Immature natural killer cell (primary cell): ENCODE measurements around the gene NLRP10. TPM values are rescaled to one million over a fixed set of nuclear protein-coding genes. Genes with fewer than 3 reads are reported as not detected.

Experiments used
- DNase-seq, 3 donors: peaks; one replicate each; pipeline ENCODE4 v3.0.0; 2022; ENCODE audit warnings: mixed read lengths in 1 of 3
- H3K27ac Mint-ChIP-seq, 6 donors: one replicate each; pipeline ENCODE4 v1.8.0; 2020; ENCODE audit warnings: mixed read lengths in 6 of 6, mild to moderate bottlenecking in 5 of 6, inconsistent platforms in 4 of 6, moderate library complexity in 3 of 6
- H3K27me3 Mint-ChIP-seq, 3 donors: one replicate each; pipeline ENCODE4 v1.8.0; 2020 to 2021; ENCODE audit warnings: low read depth in 3 of 3, mild to moderate bottlenecking in 3 of 3, mixed read lengths in 3 of 3, moderate library complexity in 3 of 3, inconsistent platforms in 1 of 3
- H3K36me3 Mint-ChIP-seq, 3 donors: one replicate each; pipeline ENCODE4 v1.8.0; 2020; ENCODE audit warnings: mixed read lengths in 3 of 3, inconsistent platforms in 2 of 3, mild to moderate bottlenecking in 2 of 3
- H3K4me1 Mint-ChIP-seq, 2 donors: one replicate each; pipeline ENCODE4 v1.8.0; 2020; ENCODE audit warnings: inconsistent platforms in 2 of 2, mild to moderate bottlenecking in 2 of 2, mixed read lengths in 2 of 2, moderate library complexity in 1 of 2
- H3K4me3 Mint-ChIP-seq, 5 donors: one replicate each; pipeline ENCODE4 v1.8.0; 2020; ENCODE audit warnings: mild to moderate bottlenecking in 5 of 5, mixed read lengths in 5 of 5, inconsistent platforms in 3 of 5, moderate library complexity in 3 of 5
- H3K9me3 Mint-ChIP-seq, 6 donors: one replicate each; pipeline ENCODE4 v1.8.0; 2020; ENCODE audit warnings: mild to moderate bottlenecking in 6 of 6, mixed read lengths in 6 of 6, inconsistent platforms in 4 of 6, moderate library complexity in 3 of 6
- polyA plus RNA-seq, 3 donors: library from polyadenylated mRNA; unstranded; fragments of 300-500 nt; fragmentation: Illumina TruSeq; gene quantifications; one replicate each; pipeline ENCODE4 v1.2.3, GENCODE V29; 2021

Gene NLRP10
- polyA plus RNA-seq, 3 donors from 2014 or later = not detected

DNA sequence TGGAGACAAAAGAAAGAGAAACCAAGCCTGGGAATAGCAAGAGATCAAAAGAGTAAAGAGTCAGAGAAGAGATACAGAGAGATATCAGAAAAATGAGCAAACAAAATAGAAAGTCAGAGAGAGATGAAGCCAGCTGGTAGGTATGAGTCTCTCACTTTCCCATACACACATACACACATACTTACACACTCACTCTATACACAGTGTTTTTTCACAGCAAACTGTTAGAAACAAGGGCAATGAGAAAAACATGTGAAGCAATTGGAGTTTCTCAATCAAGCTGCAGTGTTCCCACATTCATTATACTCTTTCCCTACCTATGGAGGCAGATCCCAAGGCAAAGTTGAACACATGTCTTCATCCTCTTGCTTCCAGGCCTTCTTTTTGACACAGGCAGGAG is 2.6 kb upstream of the NLRP10 start:
- Mint-ChIP-seq H3K27ac (no peak overlapping the region), H3K4me1 (no peaks in the 10 kb centered on the region), H3K27me3 (peaks cover 4 to 12% (median 4%) of the 10 kb centered on the region in 3 donors), H3K36me3 (no peaks in the 10 kb centered on the region), H3K9me3 (no peaks in the 10 kb centered on the region), H3K4me3 (no peak overlapping the region)
- no peak for DNase-seq

DNA sequence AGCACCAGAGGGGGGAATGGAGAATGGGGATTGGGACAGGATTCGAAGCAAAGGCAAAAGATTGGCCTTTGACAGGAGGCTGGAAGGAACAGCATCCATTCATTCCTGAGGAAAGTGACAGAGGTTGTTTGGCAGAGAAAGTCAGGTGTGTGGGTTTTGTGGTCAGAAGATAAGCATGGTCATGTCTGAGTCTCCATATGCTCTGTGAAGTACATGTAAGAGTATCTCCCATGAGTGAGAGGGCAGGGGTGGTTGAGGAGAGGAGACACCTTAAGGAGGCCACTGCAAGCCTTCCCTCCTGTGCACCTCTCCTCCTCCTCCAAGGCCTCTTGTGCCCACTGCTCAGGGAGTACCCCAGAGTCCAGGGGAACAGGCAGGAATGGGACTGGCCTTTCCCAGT is 1.9 kb upstream of the NLRP10 start:
- Mint-ChIP-seq H3K27ac (no peak overlapping the region), H3K27me3 (peaks cover 4 to 12% (median 4%) of the 10 kb centered on the region in 3 donors), H3K9me3 (no peaks in the 10 kb centered on the region), H3K4me3 (no peak overlapping the region), H3K36me3 (no peaks in the 10 kb centered on the region), H3K4me1 (no peaks in the 10 kb centered on the region)
- DNase-seq = no peak

DNA sequence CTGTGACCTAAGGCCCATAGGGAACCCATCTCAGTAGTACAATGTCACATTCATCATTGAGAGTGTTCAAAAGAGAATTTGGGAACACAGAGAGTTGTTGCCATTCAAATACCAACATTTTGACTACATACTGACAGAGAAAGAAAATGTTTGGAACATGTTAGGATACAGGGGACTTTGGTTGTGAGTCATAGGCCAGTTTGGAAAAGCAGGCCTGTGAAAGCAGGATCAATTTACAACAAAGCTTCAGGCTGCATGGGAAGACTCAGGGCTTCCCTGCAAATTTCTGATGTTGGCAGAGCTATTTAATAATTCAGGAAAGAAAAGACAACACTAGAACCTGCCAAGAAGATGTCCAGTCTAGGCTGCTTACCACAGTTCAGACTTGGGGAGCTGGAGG is 374 bp downstream of the NLRP10 start:
- Mint-ChIP-seq H3K27me3 (peaks cover 4 to 15% (median 4%) of the 10 kb centered on the region in 3 donors), H3K4me3 (no peak overlapping the region), H3K27ac (no peak overlapping the region), H3K4me1 (no peaks in the 10 kb centered on the region), H3K36me3 (no peaks in the 10 kb centered on the region), H3K9me3 (no peaks in the 10 kb centered on the region)
- no peak for DNase-seq

DNA sequence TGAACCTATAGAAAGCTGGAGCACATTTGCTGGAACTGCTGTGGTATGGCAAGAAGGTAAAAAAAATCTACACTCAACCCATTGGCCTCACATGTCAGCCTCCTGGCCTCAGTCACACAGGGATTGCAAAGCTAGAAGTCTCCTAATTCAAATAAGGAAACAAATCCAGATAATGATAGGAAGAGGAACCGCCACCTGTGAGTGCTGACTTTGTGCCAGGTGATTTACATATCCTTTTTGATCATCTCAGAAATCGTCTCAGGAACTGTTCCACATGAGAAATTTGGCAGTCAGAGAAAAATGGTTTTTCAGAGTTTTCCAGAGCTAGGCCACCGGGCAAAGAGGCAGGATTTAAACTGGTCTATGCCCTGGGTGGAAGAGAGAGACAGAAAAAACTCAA is 986 bp downstream of the NLRP10 start:
- Mint-ChIP-seq H3K9me3 (no peaks in the 10 kb centered on the region), H3K27me3 (peaks cover 4 to 15% (median 4%) of the 10 kb centered on the region in 3 donors), H3K27ac (no peak overlapping the region), H3K4me3 (no peak overlapping the region), H3K36me3 (no peaks in the 10 kb centered on the region), H3K4me1 (no peaks in the 10 kb centered on the region)
- DNase-seq = no peak

DNA sequence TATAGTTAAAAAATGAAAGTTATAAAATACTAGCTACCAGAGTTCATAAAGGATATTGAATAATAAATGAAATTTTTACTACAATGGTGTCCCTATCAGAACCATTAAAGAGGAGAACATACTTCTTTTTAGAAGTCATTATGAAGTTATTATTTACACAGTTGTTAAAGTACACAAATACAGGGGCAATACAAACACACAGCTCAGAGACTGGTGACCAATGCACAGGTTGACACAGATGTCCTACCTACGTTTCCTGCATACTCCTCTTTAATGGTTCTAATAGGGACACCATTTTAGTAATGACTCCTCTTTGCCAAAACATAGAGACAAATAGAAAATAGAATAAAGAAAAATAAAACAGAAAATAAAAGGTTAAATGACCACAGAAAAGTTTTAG is 10.1 kb downstream of the NLRP10 start:
- H3K27ac Mint-ChIP-seq = no peak overlapping the region
- peaks cover 0 to 5% (median 0%) of the 10 kb centered on the region in 3 donors for H3K27me3 Mint-ChIP-seq
- no peaks in the 10 kb centered on the region for H3K9me3 Mint-ChIP-seq
- no peak overlapping the region for H3K4me3 Mint-ChIP-seq
- no peaks in the 10 kb centered on the region for H3K36me3 Mint-ChIP-seq
- no peaks in the 10 kb centered on the region for H3K4me1 Mint-ChIP-seq
- DNase-seq = no peak

DNA sequence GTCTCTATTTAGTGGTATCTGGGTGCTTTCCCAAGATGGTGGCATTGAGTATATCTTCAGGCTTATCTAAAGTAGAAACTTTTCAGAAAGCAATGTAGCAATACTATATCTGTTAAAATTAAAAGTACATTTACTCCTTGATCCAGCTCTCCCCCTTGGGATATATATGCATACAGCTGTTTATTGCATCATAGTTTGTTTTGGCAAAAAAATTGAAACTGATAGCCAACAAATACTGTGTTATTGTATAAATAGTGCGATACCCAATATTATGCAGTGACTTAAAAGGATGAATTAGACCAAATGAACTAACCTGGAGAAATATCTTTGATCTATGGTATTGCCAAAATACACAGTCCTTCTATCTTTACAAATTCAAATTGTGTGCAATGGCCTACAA is 15.3 kb downstream of the NLRP10 start:
- H3K27me3 Mint-ChIP-seq = peaks cover 0 to 3% (median 0%) of the 10 kb centered on the region in 3 donors
- DNase-seq = no peak
- H3K27ac Mint-ChIP-seq = no peak overlapping the region
- no peak overlapping the region for H3K4me3 Mint-ChIP-seq
- no peaks in the 10 kb centered on the region for H3K9me3 Mint-ChIP-seq
- no peaks in the 10 kb centered on the region for H3K36me3 Mint-ChIP-seq
- H3K4me1 Mint-ChIP-seq = no peaks in the 10 kb centered on the region

DNA sequence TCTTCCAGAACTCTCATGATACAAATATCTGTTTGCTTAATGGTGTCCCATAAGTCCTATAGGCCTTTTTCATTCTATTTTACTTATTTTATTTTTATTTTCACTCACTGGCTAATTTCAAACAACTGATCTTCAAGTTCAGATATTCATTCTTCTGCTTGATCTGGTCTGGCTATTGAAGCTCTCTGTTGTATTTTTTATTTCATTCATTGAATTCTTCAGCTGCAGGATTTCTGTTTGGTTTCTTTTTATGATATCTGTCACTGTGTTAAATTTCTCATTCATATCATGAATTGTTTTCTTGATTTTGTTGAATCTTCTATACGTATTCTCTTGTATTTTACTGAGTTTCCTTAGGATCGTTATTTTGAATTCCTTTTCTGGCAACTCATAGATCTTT is 21.1 kb downstream of the NLRP10 start:
- DNase-seq = no peak
- H3K36me3 Mint-ChIP-seq = peaks cover 0 to 4% (median 0%) of the 10 kb centered on the region in 3 donors
- H3K27me3 Mint-ChIP-seq = peaks cover 2 to 6% (median 4%) of the 10 kb centered on the region in 3 donors
- no peak overlapping the region for H3K27ac Mint-ChIP-seq
- peaks cover 11 to 22% (median 19%) of the 10 kb centered on the region in 6 donors for H3K9me3 Mint-ChIP-seq
- no peak overlapping the region for H3K4me3 Mint-ChIP-seq
- no peaks in the 10 kb centered on the region for H3K4me1 Mint-ChIP-seq

DNA sequence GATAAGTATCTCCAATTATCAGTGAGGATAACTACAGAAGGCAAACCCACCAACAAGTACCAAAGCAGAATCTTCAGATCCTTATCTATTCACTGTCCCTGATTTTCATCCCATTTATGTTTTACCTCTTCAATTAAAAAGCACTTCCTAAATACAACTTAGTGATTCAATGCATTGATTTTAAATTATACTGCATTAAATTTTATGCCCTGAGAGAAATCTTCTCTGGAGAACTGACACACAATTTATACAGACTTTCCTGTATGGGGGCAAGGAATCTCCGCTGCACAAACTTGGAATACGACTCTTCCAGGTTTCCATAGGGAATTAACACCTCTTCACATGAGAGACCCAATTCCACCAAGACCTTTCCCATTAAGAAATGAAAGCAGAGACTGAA is 23.6 kb downstream of the NLRP10 start, which contains the start of gene OR10A3:
OR10A3 (minus strand) TSS at position 101 of the 400 bp plus-strand sequence. CDS start 2,188 bp downstream, outside the sequence.
- H3K27ac Mint-ChIP-seq = no peak within 1 kb of the TSS
- DNase-seq = no peak
- peaks cover 0 to 4% (median 0%) of the 10 kb centered on the region in 3 donors for H3K36me3 Mint-ChIP-seq
- H3K9me3 Mint-ChIP-seq = peaks cover 14 to 22% (median 19%) of the 10 kb centered on the region in 6 donors
- H3K27me3 Mint-ChIP-seq = peaks cover 2 to 6% (median 4%) of the 10 kb centered on the region in 3 donors
- no peaks in the 10 kb centered on the region for H3K4me1 Mint-ChIP-seq
- H3K4me3 Mint-ChIP-seq = no peak within 1 kb of the TSS

DNA sequence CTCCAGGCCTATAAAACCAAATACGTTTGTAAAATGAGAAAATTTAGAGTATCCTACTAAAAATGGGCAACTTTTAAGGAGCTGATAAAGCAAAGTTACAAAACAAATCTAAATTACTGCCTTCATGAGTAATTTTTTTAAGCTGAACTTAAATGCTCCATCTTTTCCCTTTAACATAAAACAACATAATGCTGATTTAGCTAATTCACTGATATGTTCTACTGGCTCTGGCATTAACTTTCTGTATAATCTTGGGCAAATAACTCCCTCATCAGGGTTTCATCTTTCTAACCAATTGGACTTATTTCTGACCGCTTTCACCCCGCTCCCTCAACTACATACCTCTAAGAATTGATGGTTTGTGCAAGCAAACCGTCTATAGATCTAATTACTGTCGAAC is 24.1 kb downstream of the NLRP10 start:
- Mint-ChIP-seq H3K4me3 (no peak overlapping the region), H3K36me3 (peaks cover 0 to 4% (median 0%) of the 10 kb centered on the region in 3 donors), H3K9me3 (peaks cover 14 to 22% (median 19%) of the 10 kb centered on the region in 6 donors), H3K27me3 (peaks cover 2 to 6% (median 4%) of the 10 kb centered on the region in 3 donors), H3K27ac (no peak overlapping the region), H3K4me1 (no peaks in the 10 kb centered on the region)
- no peak for DNase-seq

DNA sequence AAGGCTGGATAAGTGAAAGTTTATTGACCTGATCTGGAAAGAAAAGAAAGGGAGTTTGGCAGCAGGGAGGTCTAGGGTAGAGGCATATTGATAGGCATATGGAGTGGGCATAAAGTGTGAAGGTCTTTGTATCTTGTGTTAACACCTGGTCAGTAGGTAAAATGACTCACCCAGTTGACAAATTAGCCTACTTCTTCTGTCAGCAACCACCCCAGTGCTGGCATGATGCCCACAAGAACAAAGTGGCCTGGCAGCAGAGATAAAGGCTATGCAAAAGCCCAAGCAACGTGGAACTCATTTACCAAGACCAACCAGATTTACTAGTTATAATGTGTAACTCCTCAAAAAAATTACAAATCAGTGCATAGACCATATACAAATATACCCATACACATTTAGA is 28.6 kb downstream of the NLRP10 start:
- H3K4me1 Mint-ChIP-seq = no peaks in the 10 kb centered on the region
- peaks cover 0 to 7% (median 0%) of the 10 kb centered on the region in 6 donors for H3K9me3 Mint-ChIP-seq
- no peak for DNase-seq
- no peak overlapping the region for H3K4me3 Mint-ChIP-seq
- no peak overlapping the region for H3K27ac Mint-ChIP-seq
- peaks cover 0 to 3% (median 0%) of the 10 kb centered on the region in 3 donors for H3K27me3 Mint-ChIP-seq
- no peaks in the 10 kb centered on the region for H3K36me3 Mint-ChIP-seq

DNA sequence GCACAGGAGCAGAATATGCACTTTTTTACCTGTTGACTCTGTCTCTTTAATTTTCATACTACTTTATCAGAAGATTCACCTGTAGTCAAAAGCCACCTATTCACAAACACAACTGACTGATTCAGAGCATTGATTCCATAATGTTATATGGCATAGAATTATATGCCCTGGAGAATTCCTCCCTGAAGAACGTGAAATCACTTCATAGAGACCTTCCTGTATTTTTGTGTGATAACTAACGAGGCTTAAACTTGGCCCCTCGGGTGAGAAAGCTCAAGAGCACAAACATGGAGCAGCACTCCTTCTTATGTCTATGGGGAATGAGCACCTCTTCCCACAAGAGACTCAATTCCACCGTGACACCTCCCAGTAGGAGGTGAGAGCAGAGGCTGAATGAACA is 34.1 kb downstream of the NLRP10 start, which contains the start of gene OR10A6:
OR10A6 (minus strand) TSS at position 101 of the 400 bp plus-strand sequence. CDS start 2,606 bp downstream, outside the sequence.
- no peak within 1 kb of the TSS for H3K4me3 Mint-ChIP-seq
- H3K27me3 Mint-ChIP-seq = peaks cover 0 to 2% (median under 1%) of the 10 kb centered on the region in 3 donors

DNA sequence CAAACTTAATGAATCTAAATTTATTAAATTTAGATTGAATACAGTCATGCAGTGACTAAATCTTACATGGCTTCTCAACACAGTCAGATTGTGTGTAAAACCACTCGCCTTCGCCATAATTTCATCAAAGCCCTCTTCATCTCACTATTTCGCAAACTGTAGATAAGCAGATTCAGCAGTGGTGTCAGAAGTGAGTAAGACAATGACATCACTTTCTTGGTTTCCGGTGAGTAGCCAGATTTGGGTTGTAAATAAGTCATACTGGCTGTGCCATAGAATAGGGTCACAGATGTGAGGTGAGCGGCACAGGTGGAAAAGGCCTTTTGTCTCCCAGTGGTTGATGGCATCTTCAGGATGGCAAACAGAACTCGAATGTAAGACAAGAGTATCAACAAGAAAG is 37.6 kb downstream of the NLRP10 start:
- no peaks in the 10 kb centered on the region for H3K4me1 Mint-ChIP-seq
- DNase-seq = no peak
- no peak overlapping the region for H3K27ac Mint-ChIP-seq
- peaks cover 0 to 2% (median 0%) of the 10 kb centered on the region in 6 donors for H3K9me3 Mint-ChIP-seq
- H3K4me3 Mint-ChIP-seq = no peak overlapping the region
- H3K27me3 Mint-ChIP-seq = peaks cover 0 to 2% (median 2%) of the 10 kb centered on the region in 3 donors
- no peaks in the 10 kb centered on the region for H3K36me3 Mint-ChIP-seq

More for the DNA sequence above, 34.1 kb downstream of the NLRP10 start, which contains the start of gene OR10A6:
- no peak within 1 kb of the TSS for H3K27ac Mint-ChIP-seq
- no peak for DNase-seq
- H3K4me1 Mint-ChIP-seq = no peaks in the 10 kb centered on the region
- no peaks in the 10 kb centered on the region for H3K36me3 Mint-ChIP-seq
- peaks cover 0 to 3% (median 0%) of the 10 kb centered on the region in 6 donors for H3K9me3 Mint-ChIP-seq

DNA sequence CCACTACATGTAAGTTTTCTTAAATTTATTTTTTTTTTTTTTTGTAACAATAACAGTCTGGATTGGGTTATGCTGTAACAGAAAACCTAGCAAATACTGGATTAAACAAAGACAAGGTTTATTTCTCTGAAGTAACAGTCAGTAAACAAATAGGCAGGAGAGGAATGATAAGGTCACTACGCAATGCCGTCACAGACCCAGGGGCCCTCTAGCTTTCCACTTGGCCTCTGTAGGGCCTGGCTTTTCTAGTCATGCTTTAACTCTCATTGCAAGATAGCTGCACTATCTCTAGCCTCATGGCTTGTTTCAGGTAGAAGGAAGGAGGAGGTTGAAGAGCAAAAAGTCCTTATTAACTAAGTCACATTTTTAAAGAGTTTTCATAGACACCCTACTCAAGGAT is 40.7 kb downstream of the NLRP10 start:
- H3K36me3 Mint-ChIP-seq = no peaks in the 10 kb centered on the region

DNA sequence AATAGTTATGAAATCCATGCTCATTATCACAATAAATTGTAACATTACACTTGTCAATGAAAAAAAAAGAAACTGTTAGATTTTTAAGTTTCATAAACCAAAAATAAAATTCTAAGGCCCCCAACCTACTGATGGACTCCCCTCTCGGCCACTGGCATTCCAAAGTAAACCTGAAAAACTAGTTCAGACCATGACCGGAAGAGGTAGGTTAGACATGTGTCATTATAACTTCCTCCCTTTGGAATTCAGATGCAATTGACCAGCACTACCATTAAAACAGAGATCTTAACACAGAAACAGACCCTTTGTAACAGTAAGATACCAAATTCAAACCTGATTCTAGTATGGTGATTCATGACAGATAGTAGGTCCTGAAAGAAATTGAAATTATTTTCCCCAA is 47.1 kb downstream of the NLRP10 start:
- peaks cover 0 to 2% (median 0%) of the 10 kb centered on the region in 3 donors for H3K27me3 Mint-ChIP-seq
- no peak overlapping the region for H3K27ac Mint-ChIP-seq
- H3K9me3 Mint-ChIP-seq = peaks cover 0 to 2% (median 0%) of the 10 kb centered on the region in 6 donors
- DNase-seq = no peak
- no peak overlapping the region for H3K4me3 Mint-ChIP-seq
- H3K36me3 Mint-ChIP-seq = no peaks in the 10 kb centered on the region
- H3K4me1 Mint-ChIP-seq = no peaks in the 10 kb centered on the region

More for the DNA sequence above, 40.7 kb downstream of the NLRP10 start:
- no peaks in the 10 kb centered on the region for H3K4me1 Mint-ChIP-seq
- H3K4me3 Mint-ChIP-seq = no peak overlapping the region
- no peak for DNase-seq
- peaks cover 0 to 2% (median 0%) of the 10 kb centered on the region in 6 donors for H3K9me3 Mint-ChIP-seq
- H3K27me3 Mint-ChIP-seq = peaks cover 0 to 2% (median 2%) of the 10 kb centered on the region in 3 donors
- no peak overlapping the region for H3K27ac Mint-ChIP-seq
